IPS DF 19.7 (cell line): Measurements from ENCODE around the gene PITPNC1.
"Not testable (repeated sequence)": the region's sequence is repeated elsewhere in the genome, so short reads cannot be mapped to it uniquely, and the experiment has no call there.

Experiments
- DNase-seq: peaks from one replicate; pipeline ENCODE4 v3.0.0-alpha.2; 2013; ENCODE audit warnings: low read depth, low spot score

Gene PITPNC1

GRCh38 chr17:67648032-67648905 lies 271.2 kb downstream of the PITPNC1 start:
- DNase-seq: no peak

GRCh38 chr17:67648906-67649295 lies 271.8 kb downstream of the PITPNC1 start:
- not testable (repeated sequence) for DNase-seq

GRCh38 chr17:67649891-67650290 lies 272.8 kb downstream of the PITPNC1 start:
- no peak for DNase-seq

GRCh38 chr17:67651218-67651579 lies 274.1 kb downstream of the PITPNC1 start:
- DNase-seq: not testable (repeated sequence)

- no peak for DNase-seq
These were observed 275.4 kb downstream of the PITPNC1 start for GRCh38 chr17:67652433-67652832.

- DNase-seq: no peak
These were observed 278.5 kb downstream of the PITPNC1 start for GRCh38 chr17:67655478-67656148.

- no peak for DNase-seq
These were observed 279.6 kb downstream of the PITPNC1 start for GRCh38 chr17:67656494-67657203.

GRCh38 chr17:67657596-67657995 lies 280.5 kb downstream of the PITPNC1 start:
- no peak for DNase-seq

- no peak for DNase-seq
These were observed 281.2 kb downstream of the PITPNC1 start for GRCh38 chr17:67658265-67658664.

- DNase-seq: no peak
These were observed 281.9 kb downstream of the PITPNC1 start for GRCh38 chr17:67659028-67659427.

- DNase-seq: no peak
These were observed 285.6 kb downstream of the PITPNC1 start for GRCh38 chr17:67662712-67663111.

GRCh38 chr17:67663457-67663856 lies 286.4 kb downstream of the PITPNC1 start:
- DNase-seq: no peak

- DNase-seq: no peak
These were observed 288.9 kb downstream of the PITPNC1 start for GRCh38 chr17:67666028-67666427.

GRCh38 chr17:67666710-67667109 lies 289.6 kb downstream of the PITPNC1 start:
- no peak for DNase-seq

- DNase-seq: no peak
These were observed 294.4 kb downstream of the PITPNC1 start for GRCh38 chr17:67671493-67671892.

GRCh38 chr17:67672592-67673335 lies 295.7 kb downstream of the PITPNC1 start:
- no peak for DNase-seq

GRCh38 chr17:67675481-67675880 lies 298.4 kb downstream of the PITPNC1 start:
- DNase-seq: no peak

- no peak for DNase-seq
These were observed 299.2 kb downstream of the PITPNC1 start for GRCh38 chr17:67676305-67676704.

GRCh38 chr17:67678414-67678813 lies 301.3 kb downstream of the PITPNC1 start:
- no peak for DNase-seq

GRCh38 chr17:67679225-67679624 lies 302.1 kb downstream of the PITPNC1 start:
- no peak for DNase-seq

GRCh38 chr17:67679721-67680120 lies 302.6 kb downstream of the PITPNC1 start:
- no peak for DNase-seq
